Smooth muscle cell of the umbilical artery (primary cell): Measurements from ENCODE around the gene NRF1. TPM values are rescaled to one million over a fixed set of nuclear protein-coding genes. Genes with fewer than 3 reads are reported as not detected.

Experiments
- total RNA-seq: library from RNA; depleted of rRNA; stranded (reverse); fragments of >200 nt; gene quantifications from 2 replicates; pipeline ENCODE4 v1.2.3, GENCODE V29; 2014

The NRF1 gene
- total RNA-seq, result 9.8 and 14.3 TPM in 2 replicates

DNA sequence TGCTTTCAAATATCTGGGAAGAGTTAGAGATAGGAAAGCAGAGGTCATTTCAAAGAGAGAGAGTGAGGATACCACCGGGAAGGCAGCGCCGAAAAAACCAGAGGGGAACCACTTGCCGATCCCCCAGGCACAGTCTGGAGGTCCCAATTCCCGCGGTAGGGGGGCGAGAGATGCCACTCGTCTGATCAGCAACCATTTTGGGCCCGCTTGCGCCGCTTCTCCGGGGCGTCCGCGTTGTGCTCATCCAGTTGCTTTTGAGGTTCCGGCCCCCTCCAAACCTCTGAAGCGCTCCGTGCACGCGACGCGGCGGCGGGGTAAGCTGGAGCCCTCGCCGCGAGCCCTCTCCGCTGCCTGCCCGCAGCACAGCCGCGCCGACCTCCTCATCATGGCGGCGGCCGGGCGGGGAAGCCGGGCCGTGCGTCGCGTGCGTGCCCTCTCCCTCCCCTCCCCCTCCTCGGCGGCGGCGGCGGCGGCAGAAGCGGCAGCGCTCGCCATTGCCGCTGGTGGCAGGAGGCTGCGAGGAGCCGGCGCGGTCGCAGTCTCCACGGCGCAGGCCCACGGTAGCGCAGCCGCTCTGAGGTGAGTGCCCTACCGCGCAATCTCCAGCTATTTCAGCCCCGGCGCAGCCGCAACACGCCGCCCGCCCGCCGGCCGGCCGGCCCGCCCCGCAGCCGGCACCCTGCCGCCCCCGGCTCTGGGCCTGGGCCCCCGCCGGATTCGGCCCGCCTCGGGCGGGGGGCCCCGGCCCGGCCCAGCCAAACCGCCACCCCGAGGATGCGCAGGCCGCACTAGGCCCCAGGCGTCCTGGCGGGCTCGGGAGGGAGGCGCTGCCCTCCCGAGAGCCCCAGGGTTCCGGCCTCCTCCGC is at the start of gene NRF1:
Gene NRF1 (plus strand): TSS at position 475 of the 866 bp plus-strand sequence. CDS start 45,632 bp downstream, outside the sequence.

Other genes with a start within 250 kb of the NRF1 start
- gene STRIP2, start 177.3 kb upstream of the NRF1 start, total RNA-seq, result 3.3 and 9.8 TPM in 2 replicates
- not detected in 2 replicates for gene SMKR1, start 109.2 kb upstream of the NRF1 start, total RNA-seq